OCI-LY3 (cell line): ENCODE results near the gene ASXL1.

ENCODE experiments used
- H2AFZ ChIP-seq: fragments of 200-600, 300-600 bp; shearing (Covaris generic); 2 replicates; pipeline ENCODE4 v1.6.0; 2014; ENCODE audit warnings: antibody characterized with exemption, low read depth, low read length
- H3K27ac ChIP-seq: fragments of 200-600, 300-600 bp; sonication (generic); 2 replicates; pipeline ENCODE4 v1.5.1; 2014; ENCODE audit warnings: mild to moderate bottlenecking, low read length, moderate library complexity, mixed read lengths
- H3K27me3 ChIP-seq: fragments of 200-600, 300-600 bp; sonication (generic); 2 replicates; pipeline ENCODE4 v1.6.1; 2014; ENCODE audit warnings: low read depth, low read length, mixed read lengths
- H3K36me3 ChIP-seq: fragments of 200-600, 300-600 bp; sonication (generic); replicated peaks from 2 replicates; pipeline ENCODE3; 2014; ENCODE audit warnings: low read depth, low read length, mixed read lengths
- H3K4me1 ChIP-seq: fragments of 300-600, 200-600 bp; sonication (generic); 2 replicates; pipeline ENCODE4 v1.6.1; 2014; ENCODE audit warnings: low read length, mixed read lengths
- H3K4me2 ChIP-seq: fragments of 200-600, 300-600 bp; sonication (generic); 2 replicates; pipeline ENCODE4 v1.6.1; 2014; ENCODE audit warnings: low read length, mixed read lengths
- H3K4me3 ChIP-seq: fragments of 300-600, 200-600 bp; sonication (generic); 2 replicates; pipeline ENCODE4 v1.5.1; 2014; ENCODE audit warnings: antibody characterized with exemption, mild to moderate bottlenecking, low read length, moderate library complexity
- H3K79me2 ChIP-seq: fragments of 300-600, 200-600 bp; shearing (Covaris generic); 2 replicates; pipeline ENCODE4 v1.6.1; 2014; ENCODE audit warnings: mild to moderate bottlenecking, low read length, mixed read lengths
- H3K9ac ChIP-seq: fragments of 300-600, 200-600 bp; shearing (Covaris generic); 2 replicates; pipeline ENCODE4 v1.6.0; 2014; ENCODE audit warnings: mild to moderate bottlenecking, low read length, moderate library complexity
- H3K9me3 ChIP-seq: fragments of 200-600, 300-600 bp; shearing (Covaris generic); 2 replicates; pipeline ENCODE4 v1.6.1; 2014; ENCODE audit warnings: low read length, mixed read lengths; ENCODE audit not compliant: insufficient read depth
- H4K20me1 ChIP-seq: fragments of 200-600, 300-600 bp; sonication (generic); 2 replicates; pipeline ENCODE4 v1.6.1; 2016; ENCODE audit warnings: low read length, mixed read lengths; ENCODE audit not compliant: insufficient read depth
- EZH2phosphoT487 ChIP-seq: fragments of 200-600 bp; shearing (Covaris generic); IDR thresholded peaks from 2 replicates; pipeline ENCODE4 v1.6.1; 2018; ENCODE audit warnings: antibody characterized with exemption, mixed run types, low read depth
- TF ChIP-seq, protein P1 (sequence below): fragments of 200-600, 300-600 bp; sonication (generic); IDR thresholded peaks from 2 replicates; pipeline ENCODE4 v1.5.1; 2014; ENCODE audit warnings: antibody characterized with exemption, low read length, low read depth

ASXL1 gene

GRCh38 chr20:32472581-32473207 is 114.6 kb downstream of the ASXL1 start:
- H4K20me1 ChIP-seq: no peaks in the 10 kb centered on the region

DNA sequence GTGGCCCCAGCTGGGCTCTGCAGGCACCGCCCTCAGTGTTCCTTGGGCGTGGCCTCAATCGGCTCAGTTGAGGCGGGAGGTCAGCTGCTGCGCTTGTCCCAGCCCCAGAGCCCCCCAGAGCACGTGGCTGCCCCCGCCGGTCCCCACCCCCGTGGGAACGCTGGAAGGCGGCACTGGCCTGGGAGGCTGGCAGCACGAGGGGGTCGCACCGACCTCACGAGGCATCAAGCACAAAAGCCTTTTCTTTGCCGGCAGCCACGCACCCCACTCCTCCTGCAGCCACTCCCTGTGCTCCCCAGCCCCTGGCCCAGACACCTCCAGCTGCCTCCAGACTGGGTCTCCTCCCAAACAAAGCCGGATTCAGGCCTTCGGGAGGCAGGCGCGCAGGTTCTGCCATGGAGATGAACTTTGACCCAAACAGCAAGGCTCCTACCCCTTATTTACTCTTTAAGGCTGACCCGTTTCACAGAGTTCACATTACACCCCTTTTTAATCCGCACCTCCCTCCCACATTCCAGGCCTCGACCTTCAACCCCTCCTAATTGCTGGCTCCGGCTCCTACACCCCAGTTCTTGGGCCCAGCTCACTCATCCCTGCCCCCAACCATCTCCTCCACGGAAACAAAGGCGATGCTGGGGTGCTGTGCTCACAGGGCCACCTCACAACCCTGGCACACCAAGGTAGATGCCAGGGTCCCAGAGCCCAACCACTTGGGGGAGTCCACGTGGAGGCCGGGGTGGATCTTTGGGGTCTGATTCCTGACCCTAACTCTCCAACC is 115.3 kb downstream of the ASXL1 start:
- H3K27ac ChIP-seq: no peak overlapping the region
- H3K4me2 ChIP-seq: no peak overlapping the region
- no peaks in the 10 kb centered on the region for H3K36me3 ChIP-seq

More at GRCh38 chr20:32472581-32473207, 114.6 kb downstream of the ASXL1 start:
- H2AFZ ChIP-seq: no peak overlapping the region
- TF ChIP-seq, protein P1, sequence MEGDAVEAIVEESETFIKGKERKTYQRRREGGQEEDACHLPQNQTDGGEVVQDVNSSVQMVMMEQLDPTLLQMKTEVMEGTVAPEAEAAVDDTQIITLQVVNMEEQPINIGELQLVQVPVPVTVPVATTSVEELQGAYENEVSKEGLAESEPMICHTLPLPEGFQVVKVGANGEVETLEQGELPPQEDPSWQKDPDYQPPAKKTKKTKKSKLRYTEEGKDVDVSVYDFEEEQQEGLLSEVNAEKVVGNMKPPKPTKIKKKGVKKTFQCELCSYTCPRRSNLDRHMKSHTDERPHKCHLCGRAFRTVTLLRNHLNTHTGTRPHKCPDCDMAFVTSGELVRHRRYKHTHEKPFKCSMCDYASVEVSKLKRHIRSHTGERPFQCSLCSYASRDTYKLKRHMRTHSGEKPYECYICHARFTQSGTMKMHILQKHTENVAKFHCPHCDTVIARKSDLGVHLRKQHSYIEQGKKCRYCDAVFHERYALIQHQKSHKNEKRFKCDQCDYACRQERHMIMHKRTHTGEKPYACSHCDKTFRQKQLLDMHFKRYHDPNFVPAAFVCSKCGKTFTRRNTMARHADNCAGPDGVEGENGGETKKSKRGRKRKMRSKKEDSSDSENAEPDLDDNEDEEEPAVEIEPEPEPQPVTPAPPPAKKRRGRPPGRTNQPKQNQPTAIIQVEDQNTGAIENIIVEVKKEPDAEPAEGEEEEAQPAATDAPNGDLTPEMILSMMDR: no peak
- no peak for TF ChIP-seq EZH2phosphoT487
- no peaks in the 10 kb centered on the region for H3K79me2 ChIP-seq
- H3K9ac ChIP-seq: no peak overlapping the region
- no peaks in the 10 kb centered on the region for H3K36me3 ChIP-seq
- H3K27me3 ChIP-seq: peaks cover 27% of the 10 kb centered on the region
- no peak overlapping the region for H3K4me3 ChIP-seq
- no peak overlapping the region for H3K4me2 ChIP-seq
- H3K4me1 ChIP-seq: peaks cover 10% of the 10 kb centered on the region
- no peaks in the 10 kb centered on the region for H3K9me3 ChIP-seq
- no peak overlapping the region for H3K27ac ChIP-seq

GRCh38 chr20:32474009-32474716 is 116.0 kb downstream of the ASXL1 start:
- H3K27me3 ChIP-seq: peaks cover 27% of the 10 kb centered on the region
- H4K20me1 ChIP-seq: no peaks in the 10 kb centered on the region
- TF ChIP-seq, protein P1: no peak
- TF ChIP-seq EZH2phosphoT487: no peak
- peaks cover 10% of the 10 kb centered on the region for H3K4me1 ChIP-seq
- no peak overlapping the region for H3K4me2 ChIP-seq
- no peak overlapping the region for H2AFZ ChIP-seq
- H3K9ac ChIP-seq: no peak overlapping the region
- no peaks in the 10 kb centered on the region for H3K9me3 ChIP-seq
- H3K27ac ChIP-seq: no peak overlapping the region
- no peaks in the 10 kb centered on the region for H3K79me2 ChIP-seq
- H3K4me3 ChIP-seq: no peak overlapping the region
- H3K36me3 ChIP-seq: no peaks in the 10 kb centered on the region

More for the DNA sequence above, 115.3 kb downstream of the ASXL1 start:
- H4K20me1 ChIP-seq: no peaks in the 10 kb centered on the region
- H3K4me3 ChIP-seq: no peak overlapping the region
- no peaks in the 10 kb centered on the region for H3K79me2 ChIP-seq
- peaks cover 27% of the 10 kb centered on the region for H3K27me3 ChIP-seq
- no peak for TF ChIP-seq EZH2phosphoT487
- TF ChIP-seq, protein P1: no peak
- no peaks in the 10 kb centered on the region for H3K9me3 ChIP-seq
- H2AFZ ChIP-seq: no peak overlapping the region
- H3K9ac ChIP-seq: no peak overlapping the region
- H3K4me1 ChIP-seq: peaks cover 10% of the 10 kb centered on the region

DNA sequence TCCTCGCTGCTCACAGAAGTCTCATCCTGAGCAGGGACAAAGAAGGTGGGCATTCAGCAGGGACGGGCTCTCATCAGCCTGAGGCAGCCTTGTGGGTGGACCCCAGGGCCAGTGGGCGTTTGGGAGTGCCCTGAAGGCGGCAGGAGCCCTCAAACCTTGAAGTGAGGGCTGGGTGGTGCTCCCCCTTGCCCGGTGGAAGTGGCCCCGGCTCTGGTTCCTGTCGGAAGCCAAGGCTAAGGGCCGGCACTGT is 116.5 kb downstream of the ASXL1 start:
- H3K27ac ChIP-seq: no peak overlapping the region
- H3K79me2 ChIP-seq: no peaks in the 10 kb centered on the region
- peak overlapping the region; percentile 12; the same call in 1 of the 2 replicates for H2AFZ ChIP-seq
- peaks cover 10% of the 10 kb centered on the region for H3K4me1 ChIP-seq
- H3K36me3 ChIP-seq: no peaks in the 10 kb centered on the region
- H3K4me3 ChIP-seq: peak overlapping the region; percentile 52
- no peaks in the 10 kb centered on the region for H3K9me3 ChIP-seq
- peaks cover 27% of the 10 kb centered on the region for H3K27me3 ChIP-seq
- TF ChIP-seq, protein P1: no peak
- no peak for TF ChIP-seq EZH2phosphoT487
- peak overlapping the region; percentile 67 for H3K4me2 ChIP-seq
- H3K9ac ChIP-seq: peak overlapping the region; percentile 26; the same call in 1 of the 2 replicates
- no peaks in the 10 kb centered on the region for H4K20me1 ChIP-seq
